ENCODE measurements around the gene CFAP410.

The CFAP410 gene

DNA sequence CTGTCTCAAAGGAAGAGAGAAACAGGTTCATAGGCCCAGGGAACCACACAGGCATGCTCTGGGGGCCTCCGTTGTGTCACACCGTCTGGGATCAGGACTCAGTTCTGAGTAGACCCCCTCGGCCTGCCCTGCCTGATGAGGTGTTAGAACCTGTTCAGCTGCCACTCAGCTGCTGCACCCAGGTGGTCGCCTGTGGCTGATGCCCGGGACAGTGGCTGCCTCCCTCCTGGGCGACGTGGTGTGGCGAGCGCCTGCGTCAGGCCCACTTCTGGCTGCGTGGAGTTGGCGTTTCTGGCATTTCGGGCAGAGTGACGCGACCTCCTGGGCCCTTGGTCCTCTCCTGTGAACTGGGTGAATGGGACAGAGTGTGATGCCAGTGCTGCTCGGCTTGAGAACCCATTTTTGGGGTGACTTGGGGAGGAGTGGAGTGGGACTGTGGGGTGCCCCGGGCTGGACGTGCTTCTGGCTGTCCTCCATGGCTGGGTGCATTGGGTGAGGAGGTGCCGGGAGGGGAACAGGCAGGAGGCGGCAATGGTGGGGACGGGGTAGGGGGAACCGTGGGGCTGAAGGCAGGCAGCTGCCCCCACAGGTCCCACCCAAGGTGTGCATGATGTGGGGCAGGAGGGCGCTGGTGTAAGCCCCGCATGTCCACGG, 10.8 kb downstream of the CFAP410 start:
- no peak overlapping the region for H3K9ac ChIP-seq (ENCODE audit: low read length)
- H3K27ac ChIP-seq (ENCODE audit: low read depth, low read length, poor library complexity, severe bottlenecking): no peak overlapping the region
- no peaks in the 10 kb centered on the region for H3K4me1 ChIP-seq (ENCODE audit: insufficient read depth, low read length, severe bottlenecking)
- H3K79me2 ChIP-seq (ENCODE audit: insufficient read depth, low read length): no peaks in the 10 kb centered on the region
- H4K20me1 ChIP-seq (ENCODE audit: insufficient read depth, low read length): no peaks in the 10 kb centered on the region
- no peaks in the 10 kb centered on the region for H3F3A ChIP-seq (ENCODE audit: insufficient read depth, low read length)
- H3K9me2 ChIP-seq (ENCODE audit: low read depth, low read length): no peaks in the 10 kb centered on the region
- H3K4me3 ChIP-seq (ENCODE audit: low read depth, low read length, poor library complexity, severe bottlenecking): no peak overlapping the region
- peaks cover 8% of the 10 kb centered on the region; the same call in 1 of the 2 replicates for H3K27me3 ChIP-seq (ENCODE audit: insufficient read depth, low read length)
- no peaks in the 10 kb centered on the region for H3K9me3 ChIP-seq (ENCODE audit: low read length)
- no peak overlapping the region for H3K4me2 ChIP-seq (ENCODE audit: low read length)
- no peak overlapping the region for H2AFZ ChIP-seq (ENCODE audit: low read length)
- H3K36me3 ChIP-seq (ENCODE audit: insufficient read depth, low read length): peaks cover 38% of the 10 kb centered on the region
- TF ChIP-seq CTCF (IDR thresholded peaks at IDR 0.05; ENCODE audit: low read length): no peak
- TF ChIP-seq EZH2 (IDR thresholded peaks at IDR 0.05; ENCODE audit: borderline replicate concordance, low read length): no peak

DNA sequence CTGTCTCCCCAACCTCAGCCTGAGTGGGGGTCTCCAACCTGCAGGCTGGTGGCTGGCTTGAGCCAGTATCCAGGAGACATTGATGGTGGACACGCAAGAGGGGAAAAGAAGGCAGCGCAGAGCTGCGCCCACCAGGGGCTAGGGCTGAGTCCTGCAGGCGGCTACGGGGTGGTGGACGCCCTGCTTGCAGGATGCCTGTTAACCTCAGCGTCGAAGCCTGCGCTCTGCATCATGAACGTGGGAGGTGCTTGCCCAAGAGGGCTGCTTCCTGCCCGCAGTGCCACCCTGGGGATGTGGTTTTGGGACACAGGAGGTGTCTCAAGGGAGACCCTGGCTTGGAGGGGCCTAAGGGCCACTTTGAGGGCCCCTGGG, 11.6 kb downstream of the CFAP410 start:
- H3K27me3 ChIP-seq (ENCODE audit: insufficient read depth, low read length): peaks cover 8% of the 10 kb centered on the region; the same call in 1 of the 2 replicates
- H2AFZ ChIP-seq (ENCODE audit: low read length): no peak overlapping the region
- H3F3A ChIP-seq (ENCODE audit: insufficient read depth, low read length): no peaks in the 10 kb centered on the region
- H3K4me2 ChIP-seq (ENCODE audit: low read length): no peak overlapping the region
- H3K9me3 ChIP-seq (ENCODE audit: low read length): no peaks in the 10 kb centered on the region
- H3K9me2 ChIP-seq (ENCODE audit: low read depth, low read length): no peaks in the 10 kb centered on the region
- peaks cover 41% of the 10 kb centered on the region for H3K36me3 ChIP-seq (ENCODE audit: insufficient read depth, low read length)
- no peaks in the 10 kb centered on the region for H3K4me1 ChIP-seq (ENCODE audit: insufficient read depth, low read length, severe bottlenecking)
- no peak overlapping the region for H3K4me3 ChIP-seq (ENCODE audit: low read depth, low read length, poor library complexity, severe bottlenecking)
- no peaks in the 10 kb centered on the region for H3K79me2 ChIP-seq (ENCODE audit: insufficient read depth, low read length)
- H4K20me1 ChIP-seq (ENCODE audit: insufficient read depth, low read length): no peaks in the 10 kb centered on the region
- H3K27ac ChIP-seq (ENCODE audit: low read depth, low read length, poor library complexity, severe bottlenecking): no peak overlapping the region
- no peak for TF ChIP-seq CTCF (IDR thresholded peaks at IDR 0.05; ENCODE audit: low read length)
- no peak for TF ChIP-seq EZH2 (IDR thresholded peaks at IDR 0.05; ENCODE audit: borderline replicate concordance, low read length)
- no peak overlapping the region for H3K9ac ChIP-seq (ENCODE audit: low read length)

- H3K9me2 ChIP-seq (ENCODE audit: low read depth, low read length): no peaks in the 10 kb centered on the region
- H2AFZ ChIP-seq (ENCODE audit: low read length): no peak overlapping the region
- H3K4me1 ChIP-seq (ENCODE audit: insufficient read depth, low read length, severe bottlenecking): no peaks in the 10 kb centered on the region
- H3K27ac ChIP-seq (ENCODE audit: low read depth, low read length, poor library complexity, severe bottlenecking): no peak overlapping the region
- no peaks in the 10 kb centered on the region for H3K9me3 ChIP-seq (ENCODE audit: low read length)
- no peaks in the 10 kb centered on the region for H3K79me2 ChIP-seq (ENCODE audit: insufficient read depth, low read length)
- no peak overlapping the region for H3K9ac ChIP-seq (ENCODE audit: low read length)
- no peaks in the 10 kb centered on the region for H3F3A ChIP-seq (ENCODE audit: insufficient read depth, low read length)
- H3K4me2 ChIP-seq (ENCODE audit: low read length): no peak overlapping the region
- peaks cover 45% of the 10 kb centered on the region for H3K36me3 ChIP-seq (ENCODE audit: insufficient read depth, low read length)
- H3K4me3 ChIP-seq (ENCODE audit: low read depth, low read length, poor library complexity, severe bottlenecking): no peak overlapping the region
- H4K20me1 ChIP-seq (ENCODE audit: insufficient read depth, low read length): no peaks in the 10 kb centered on the region
- TF ChIP-seq CTCF (IDR thresholded peaks at IDR 0.05; ENCODE audit: low read length) (no peak), EZH2 (IDR thresholded peaks at IDR 0.05; ENCODE audit: borderline replicate concordance, low read length) (no peak)
- peaks cover 8% of the 10 kb centered on the region; the same call in 1 of the 2 replicates for H3K27me3 ChIP-seq (ENCODE audit: insufficient read depth, low read length)
These were observed 12.2 kb downstream of the CFAP410 start for GRCh38 chr21:44326716-44327602.
